Hypothalamus (tissue), 51 donors: ENCODE data around the gene KRTAP2-3.
"Not testable (repeated sequence)": the region's sequence is repeated elsewhere in the genome, so short reads cannot be mapped to it uniquely, and the experiment has no call there.

Experiments used
- DNase-seq, 51 donors: peaks; one replicate each; lab custom pipeline; 2025; lab: John Stamatoyannopoulos, UW

KRTAP2-3 gene

GRCh38 chr17:41060052-41060604, at the start of gene KRTAP2-3:
Gene KRTAP2-3, minus strand, starts transcription at chr17:41060114. Its CDS starts 64 bp downstream, at chr17:41060050.
- DNase-seq: no peak

GRCh38 chr17:41108728-41109386, 48.9 kb upstream of the KRTAP2-3 start:
- not testable (repeated sequence) for DNase-seq

GRCh38 chr17:41107941-41108450, 48.1 kb upstream of the KRTAP2-3 start:
- no peak for DNase-seq

GRCh38 chr17:41105347-41105746, 45.4 kb upstream of the KRTAP2-3 start, which contains the start of gene KRTAP4-9:
Gene KRTAP4-9, plus strand, starts transcription at chr17:41105389. Its CDS starts 0 bp downstream, at chr17:41105389.
- not testable (repeated sequence) for DNase-seq

- DNase-seq: not testable (repeated sequence)
Measured at GRCh38 chr17:41104386-41105038, 44.6 kb upstream of the KRTAP2-3 start.

GRCh38 chr17:41103896-41104295, 44.0 kb upstream of the KRTAP2-3 start:
- no peak for DNase-seq

- no peak for DNase-seq
Measured at GRCh38 chr17:41101586-41102259, 41.8 kb upstream of the KRTAP2-3 start, which contains the start of gene KRTAP4-16. Gene KRTAP4-16, minus strand, starts transcription at chr17:41102209. Its CDS starts 0 bp downstream, at chr17:41102209.

GRCh38 chr17:41099682-41100480, 40.0 kb upstream of the KRTAP2-3 start:
- DNase-seq: not testable (repeated sequence)

- no peak for DNase-seq
Measured at GRCh38 chr17:41098481-41098880, 38.6 kb upstream of the KRTAP2-3 start.

- DNase-seq: no peak
Measured at GRCh38 chr17:41098042-41098441, 38.1 kb upstream of the KRTAP2-3 start, which contains the start of gene KRTAP4-8. Gene KRTAP4-8, minus strand, starts transcription at chr17:41098142. Its CDS starts 58 bp downstream, at chr17:41098084.

- DNase-seq: no peak
Measured at GRCh38 chr17:41096055-41096454, 36.1 kb upstream of the KRTAP2-3 start.

GRCh38 chr17:41088760-41089352, 28.9 kb upstream of the KRTAP2-3 start:
- DNase-seq: not testable (repeated sequence)

- not testable (repeated sequence) for DNase-seq
Measured at GRCh38 chr17:41084100-41084856, 24.4 kb upstream of the KRTAP2-3 start, which contains the start of gene KRTAP4-7. Gene KRTAP4-7, plus strand, starts transcription at chr17:41084150. Its CDS starts 57 bp downstream, at chr17:41084207.

- not testable (repeated sequence) for DNase-seq
Measured at GRCh38 chr17:41083427-41083826, 23.5 kb upstream of the KRTAP2-3 start.

GRCh38 chr17:41082626-41083025, 22.7 kb upstream of the KRTAP2-3 start:
- DNase-seq: no peak

GRCh38 chr17:41076788-41077187, 16.9 kb upstream of the KRTAP2-3 start:
- DNase-seq: no peak

- DNase-seq: no peak
Measured at GRCh38 chr17:41073676-41074075, 13.8 kb upstream of the KRTAP2-3 start.

- no peak for DNase-seq
Measured at GRCh38 chr17:41071606-41072360, 11.9 kb upstream of the KRTAP2-3 start.
